Testis (tissue), 3 donors: ENCODE data around the gene CPSF6. TPM values are rescaled to one million over a fixed set of nuclear protein-coding genes. Genes with fewer than 3 reads are reported as not detected.

Experiments used
- DNase-seq: peaks from one replicate; pipeline ENCODE4 v3.0.0-alpha.2; 2019
- H3K27ac ChIP-seq, 2 donors: fragments of 200-600 bp; sonication (generic); one replicate each; pipeline ENCODE4 v1.5.1; 2019
- H3K27me3 ChIP-seq: fragments of 200-600 bp; sonication (generic); one replicate; pipeline ENCODE4 v1.5.1; 2019
- H3K36me3 ChIP-seq: fragments of 200-600 bp; sonication (generic); one replicate; pipeline ENCODE4 v1.5.1; 2017; ENCODE audit warnings: low read depth; ENCODE audit errors: missing control alignments
- H3K4me1 ChIP-seq: fragments of 200-600 bp; sonication (generic); one replicate; pipeline ENCODE4 v1.5.1; 2019
- H3K4me3 ChIP-seq, 2 donors: fragments of 200-600 bp; sonication (generic); one replicate each; pipeline ENCODE4 v1.5.1; 2017 to 2019
- H3K9me3 ChIP-seq: fragments of 200-600 bp; sonication (generic); one replicate; pipeline ENCODE4 v1.5.1; 2017
- POLR2A ChIP-seq: fragments of 450-650 bp; IDR thresholded peaks from one replicate; pipeline ENCODE4 v1.6.1; 2017; ENCODE audit warnings: antibody characterized with exemption, mild to moderate bottlenecking, moderate library complexity
- WGBS, 2 donors: methylation state at CpG; one replicate each; pipeline ENCODE4 v1.1.5; 2018; 5-methylcytosine and 5-hydroxymethylcytosine counted together
- intact Hi-C: fragments of 100-400 bp; cut with DNase I; formaldehyde crosslinking; loops from one replicate; pipeline ENCODE4 v1.15.1; 2023; ENCODE audit warnings: low total_unique reads
- polyA plus RNA-seq: library from polyadenylated mRNA; stranded (reverse); fragments of 350-450 nt; fragmentation: Illumina TruSeq; extraction: RNeasy Lipid Tissue Mini Kit (QIAGEN cat#74804); gene quantifications from one replicate; pipeline ENCODE4 v1.2.3, GENCODE V29; 2014; ENCODE audit warnings: low read depth, low replicate concordance; ENCODE audit not compliant: insufficient read depth
- total RNA-seq, 2 donors: library from RNA; depleted of rRNA; stranded (reverse); fragments of >200 nt; gene quantifications; one replicate each; pipeline ENCODE4 v1.2.3, GENCODE V29; 2016
- TF ChIP-seq, protein P1 (sequence below), 3 experiments: fragments of 450-650 bp in 2 of 3; fragments of 200-600 bp in 1 of 3; sonication (generic) in 1 of 3; IDR thresholded peaks; one replicate each; pipeline ENCODE4 v1.5.1; 2016 to 2019; ENCODE audit warnings: antibody characterized with exemption in 3 of 3, mild to moderate bottlenecking in 2 of 3, moderate library complexity in 1 of 3

CPSF6 gene
- total and polyA plus RNA-seq, 3 donors from 2014 or later, result 41.2 to 72.2 (median 60.9) TPM

DNA sequence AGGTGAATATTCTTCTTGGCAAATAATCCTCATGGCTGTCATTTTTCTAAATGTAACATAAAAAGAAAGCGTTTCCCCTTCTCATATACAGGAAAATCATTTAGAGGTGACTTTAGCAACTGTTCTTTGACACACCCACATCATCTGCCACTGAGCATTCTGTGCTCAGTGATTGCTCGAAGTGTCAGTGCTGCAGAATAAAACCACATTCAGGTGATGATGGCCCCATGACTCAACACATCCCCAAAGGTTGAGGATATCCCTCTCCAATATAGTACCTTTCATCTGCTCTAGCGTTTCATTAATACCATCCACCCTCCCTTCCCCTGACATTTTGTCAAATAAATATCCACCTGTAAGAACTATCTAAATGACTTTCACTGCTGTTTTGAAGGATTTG is 28.7 kb upstream of the CPSF6 start:
- no peaks in the 10 kb centered on the region for H3K36me3 ChIP-seq
- H3K4me1 ChIP-seq, result no peaks in the 10 kb centered on the region
- H3K9me3 ChIP-seq, result no peaks in the 10 kb centered on the region
- no peaks in the 10 kb centered on the region for H3K27me3 ChIP-seq
- H3K4me3 ChIP-seq, result no peak overlapping the region
- intact Hi-C loops, result no loop called here
- TF ChIP-seq, protein P1, sequence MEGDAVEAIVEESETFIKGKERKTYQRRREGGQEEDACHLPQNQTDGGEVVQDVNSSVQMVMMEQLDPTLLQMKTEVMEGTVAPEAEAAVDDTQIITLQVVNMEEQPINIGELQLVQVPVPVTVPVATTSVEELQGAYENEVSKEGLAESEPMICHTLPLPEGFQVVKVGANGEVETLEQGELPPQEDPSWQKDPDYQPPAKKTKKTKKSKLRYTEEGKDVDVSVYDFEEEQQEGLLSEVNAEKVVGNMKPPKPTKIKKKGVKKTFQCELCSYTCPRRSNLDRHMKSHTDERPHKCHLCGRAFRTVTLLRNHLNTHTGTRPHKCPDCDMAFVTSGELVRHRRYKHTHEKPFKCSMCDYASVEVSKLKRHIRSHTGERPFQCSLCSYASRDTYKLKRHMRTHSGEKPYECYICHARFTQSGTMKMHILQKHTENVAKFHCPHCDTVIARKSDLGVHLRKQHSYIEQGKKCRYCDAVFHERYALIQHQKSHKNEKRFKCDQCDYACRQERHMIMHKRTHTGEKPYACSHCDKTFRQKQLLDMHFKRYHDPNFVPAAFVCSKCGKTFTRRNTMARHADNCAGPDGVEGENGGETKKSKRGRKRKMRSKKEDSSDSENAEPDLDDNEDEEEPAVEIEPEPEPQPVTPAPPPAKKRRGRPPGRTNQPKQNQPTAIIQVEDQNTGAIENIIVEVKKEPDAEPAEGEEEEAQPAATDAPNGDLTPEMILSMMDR (IDR thresholded peaks at IDR 0.05), result no peak
- TF ChIP-seq POLR2A, result no peak
- WGBS, 2 donors, result 86 to 90% methylated on average over 3 of the region's 3 CpGs
- no peak overlapping the region for H3K27ac ChIP-seq
- no peak for DNase-seq

DNA sequence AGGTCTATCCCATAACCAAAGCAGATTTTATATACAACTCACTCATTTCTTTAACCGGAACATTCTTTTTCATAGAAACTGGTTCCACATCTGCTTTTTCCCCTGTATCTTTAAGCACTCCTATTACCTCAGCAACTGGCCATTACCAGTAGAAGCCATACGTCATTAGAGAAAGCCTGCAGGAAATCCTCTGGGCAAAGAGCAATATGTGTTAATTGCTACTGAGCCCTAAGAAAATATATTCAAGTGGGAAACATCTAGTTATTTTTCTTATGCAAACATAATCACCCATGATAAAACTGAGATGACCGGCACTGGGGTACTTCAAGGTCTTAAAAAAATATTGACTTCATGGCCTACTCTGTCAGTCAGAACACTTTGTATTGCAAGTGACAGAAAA is 28.2 kb upstream of the CPSF6 start:
- DNase-seq, result no peak
- Histone ChIP-seq H3K9me3 (no peaks in the 10 kb centered on the region), H3K36me3 (no peaks in the 10 kb centered on the region), H3K27me3 (no peaks in the 10 kb centered on the region), H3K27ac (no peak overlapping the region), H3K4me1 (no peaks in the 10 kb centered on the region), H3K4me3 (no peak overlapping the region)
- WGBS, 2 donors, result 82 to 84% methylated on average over 3 of the region's 3 CpGs
- intact Hi-C loops, result no loop called here
- TF ChIP-seq POLR2A, result no peak
- TF ChIP-seq, protein P1 (IDR thresholded peaks at IDR 0.05), result no peak

DNA sequence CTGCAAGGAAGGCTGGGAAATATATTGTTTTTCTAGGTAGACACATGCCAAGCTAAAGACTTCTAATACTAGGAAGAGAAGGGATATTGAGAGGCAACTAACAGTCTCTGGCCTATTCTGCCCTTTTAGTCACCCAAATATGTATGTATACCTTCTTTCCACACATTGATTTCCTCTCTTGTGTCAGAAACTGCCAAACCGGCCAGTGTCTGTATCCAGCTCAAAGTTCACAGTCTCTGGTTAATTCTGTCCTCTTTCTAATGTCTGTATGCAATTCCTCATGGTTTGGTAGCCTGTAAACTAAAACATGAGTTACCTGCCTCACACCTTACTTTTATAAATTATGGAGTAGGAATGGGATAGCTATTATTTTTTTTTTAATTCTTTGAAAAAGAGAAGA is 25.2 kb upstream of the CPSF6 start:
- TF ChIP-seq, protein P1 (IDR thresholded peaks at IDR 0.05), result no peak
- WGBS, 2 donors, result 97 to 98% methylated on average over 1 of the region's 1 CpG
- Histone ChIP-seq H3K4me3 (no peak overlapping the region), H3K9me3 (no peaks in the 10 kb centered on the region), H3K36me3 (no peaks in the 10 kb centered on the region), H3K4me1 (no peaks in the 10 kb centered on the region), H3K27ac (no peak overlapping the region), H3K27me3 (no peaks in the 10 kb centered on the region)
- no peak for DNase-seq
- intact Hi-C loops, result no loop called here

DNA sequence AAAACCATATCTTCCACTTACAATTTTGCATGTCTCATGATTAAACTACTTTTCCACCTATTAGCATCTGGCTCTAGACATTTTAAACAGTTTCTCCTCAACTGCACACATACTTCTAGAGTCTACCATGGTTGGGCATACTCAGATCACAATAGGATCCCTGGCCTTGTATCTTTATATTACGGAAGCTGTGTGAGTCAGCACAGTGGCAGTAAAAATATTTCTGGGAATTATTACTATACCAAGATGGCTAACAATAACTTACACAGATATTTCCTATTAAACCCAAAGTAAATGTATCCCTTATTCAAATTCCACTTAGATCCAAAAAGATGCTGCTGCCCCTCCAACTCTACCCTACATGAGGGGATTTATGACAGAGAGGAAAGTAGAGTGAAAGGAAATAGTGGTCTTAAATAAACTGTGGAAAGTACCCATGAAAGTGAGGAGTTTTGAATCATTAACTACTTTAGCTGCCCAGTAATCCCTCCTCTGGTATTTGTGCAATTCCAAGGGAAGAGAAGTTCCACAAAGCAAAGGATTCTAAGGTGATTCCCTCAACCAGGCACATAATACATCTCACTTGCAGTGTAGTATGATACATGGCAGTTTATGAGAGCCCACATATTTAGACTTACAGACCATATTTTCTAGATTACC is 14.0 kb upstream of the CPSF6 start:
- Histone ChIP-seq H3K27me3 (no peaks in the 10 kb centered on the region), H3K4me1 (no peaks in the 10 kb centered on the region), H3K4me3 (no peak overlapping the region), H3K36me3 (no peaks in the 10 kb centered on the region), H3K27ac (no peak overlapping the region), H3K9me3 (no peaks in the 10 kb centered on the region)
- intact Hi-C loops, result no loop called here
- WGBS, 2 donors, result 98 to 100% methylated on average over 1 of the region's 1 CpG
- no peak for DNase-seq
- TF ChIP-seq, protein P1 (IDR thresholded peaks at IDR 0.05), result no peak
- no peak for TF ChIP-seq POLR2A

DNA sequence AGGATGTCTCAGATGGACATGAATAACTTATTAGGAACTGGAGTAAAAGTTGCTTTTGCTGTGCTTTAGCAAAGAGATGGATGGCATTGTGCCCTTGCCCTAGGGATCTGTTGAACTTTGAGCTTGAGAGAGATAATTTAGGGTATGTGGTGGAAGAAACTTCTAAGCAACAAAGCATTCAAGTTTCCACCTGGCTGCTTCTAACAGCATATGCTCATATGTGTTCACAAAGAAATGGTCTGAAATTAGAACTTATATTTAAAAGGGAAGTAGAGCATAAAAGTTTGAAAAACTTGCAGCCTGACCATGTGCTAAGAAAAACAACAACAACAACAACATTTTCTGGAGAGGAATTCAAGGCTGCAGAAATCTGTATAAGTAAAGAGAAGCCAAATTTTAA is 7.9 kb upstream of the CPSF6 start:
- intact Hi-C loops, result no loop called here
- TF ChIP-seq, protein P1 (IDR thresholded peaks at IDR 0.05), result no peak
- no peak for TF ChIP-seq POLR2A
- no peak overlapping the region for H3K4me3 ChIP-seq

More for the DNA sequence above, 7.9 kb upstream of the CPSF6 start:
- Histone ChIP-seq H3K4me1 (no peaks in the 10 kb centered on the region), H3K36me3 (no peaks in the 10 kb centered on the region), H3K9me3 (no peaks in the 10 kb centered on the region), H3K27me3 (no peaks in the 10 kb centered on the region), H3K27ac (no peak overlapping the region)
- no peak for DNase-seq
